GM12891 (cell line): ENCODE results near the gene NISCH.

Experiments
- DNase-seq: peaks from one replicate; pipeline ENCODE4 v3.0.0; 2011; ENCODE audit warnings: low spot score; ENCODE audit not compliant: insufficient read length
- FAIRE-seq: peaks from 2 replicates; lab custom pipeline; 2011; peaks lifted over from hg19 to GRCh38; lab: Jason Lieb, UNC
- PAX5 ChIP-seq: IDR thresholded peaks from 2 replicates; pipeline ENCODE4 v1.6.1; 2011; ENCODE audit warnings: low read length, moderate library complexity, mild to moderate bottlenecking; ENCODE audit not compliant: insufficient read depth, severe bottlenecking
- POLR2A ChIP-seq: IDR thresholded peaks from 2 replicates; pipeline ENCODE4 v1.6.1; 2011; ENCODE audit warnings: low read depth, low read length, control low read depth
- POLR2AphosphoS5 ChIP-seq: IDR thresholded peaks from 2 replicates; pipeline ENCODE4 v1.6.1; 2011; ENCODE audit warnings: low read depth, low read length, control low read depth
- POU2F2 ChIP-seq: IDR thresholded peaks from 2 replicates; pipeline ENCODE4 v1.6.1; 2011; ENCODE audit warnings: low read depth, mild to moderate bottlenecking, control low read depth, low read length, moderate library complexity
- SPI1 ChIP-seq: IDR thresholded peaks from 2 replicates; pipeline ENCODE4 v1.6.1; 2011; ENCODE audit warnings: low read depth, low read length, control low read depth
- TAF1 ChIP-seq: IDR thresholded peaks from 2 replicates; pipeline ENCODE4 v1.6.1; 2011; ENCODE audit warnings: low read depth, low read length, control low read depth

NISCH gene

GRCh38 chr3:52479037-52479876, 23.9 kb downstream of the NISCH start:
- TF ChIP-seq POLR2AphosphoS5 (no peak), PAX5 (no peak), POU2F2 (no peak), TAF1 (no peak), POLR2A (no peak), SPI1 (no peak)
- FAIRE-seq (no peak), DNase-seq (no peak)

DNA sequence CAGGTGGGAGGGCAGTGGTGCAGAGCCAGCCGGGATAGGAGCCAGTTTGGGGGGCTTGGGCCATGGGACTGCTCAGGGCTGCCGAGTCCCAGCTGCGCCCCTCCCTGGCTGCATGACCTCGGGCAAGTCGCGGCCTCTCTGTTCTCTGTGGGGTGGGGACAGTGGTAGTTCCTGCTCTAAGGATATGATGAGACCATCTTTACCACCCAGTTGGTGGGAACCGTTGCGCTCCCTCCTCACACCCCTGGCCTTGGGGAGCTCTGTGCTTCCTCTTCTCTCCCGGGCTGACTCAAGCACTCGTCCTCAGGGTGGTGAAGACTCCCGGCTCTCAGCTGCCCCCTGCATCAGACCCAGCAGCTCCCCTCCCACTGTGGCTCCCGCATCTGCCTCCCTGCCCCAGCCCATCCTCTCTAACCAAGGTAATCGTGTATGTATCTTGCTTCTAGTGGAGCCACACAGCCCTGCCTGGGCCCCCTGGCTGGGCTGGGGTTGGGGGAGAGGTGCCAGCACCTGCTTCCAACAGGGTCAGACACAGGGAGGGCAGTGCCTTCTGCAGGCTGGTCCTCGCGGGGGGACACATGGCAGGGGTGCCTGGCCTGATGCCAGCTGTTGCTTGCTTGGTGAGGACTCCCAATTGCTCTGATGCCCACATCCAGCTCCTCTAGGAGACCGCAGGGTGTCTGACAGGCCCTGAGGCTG, 24.6 kb downstream of the NISCH start:
- no peak for TF ChIP-seq POLR2A
- no peak for TF ChIP-seq SPI1
- no peak for TF ChIP-seq TAF1
- no peak for TF ChIP-seq POU2F2
- no peak for TF ChIP-seq POLR2AphosphoS5
- TF ChIP-seq PAX5: no peak
- no peak for DNase-seq
- no peak for FAIRE-seq

DNA sequence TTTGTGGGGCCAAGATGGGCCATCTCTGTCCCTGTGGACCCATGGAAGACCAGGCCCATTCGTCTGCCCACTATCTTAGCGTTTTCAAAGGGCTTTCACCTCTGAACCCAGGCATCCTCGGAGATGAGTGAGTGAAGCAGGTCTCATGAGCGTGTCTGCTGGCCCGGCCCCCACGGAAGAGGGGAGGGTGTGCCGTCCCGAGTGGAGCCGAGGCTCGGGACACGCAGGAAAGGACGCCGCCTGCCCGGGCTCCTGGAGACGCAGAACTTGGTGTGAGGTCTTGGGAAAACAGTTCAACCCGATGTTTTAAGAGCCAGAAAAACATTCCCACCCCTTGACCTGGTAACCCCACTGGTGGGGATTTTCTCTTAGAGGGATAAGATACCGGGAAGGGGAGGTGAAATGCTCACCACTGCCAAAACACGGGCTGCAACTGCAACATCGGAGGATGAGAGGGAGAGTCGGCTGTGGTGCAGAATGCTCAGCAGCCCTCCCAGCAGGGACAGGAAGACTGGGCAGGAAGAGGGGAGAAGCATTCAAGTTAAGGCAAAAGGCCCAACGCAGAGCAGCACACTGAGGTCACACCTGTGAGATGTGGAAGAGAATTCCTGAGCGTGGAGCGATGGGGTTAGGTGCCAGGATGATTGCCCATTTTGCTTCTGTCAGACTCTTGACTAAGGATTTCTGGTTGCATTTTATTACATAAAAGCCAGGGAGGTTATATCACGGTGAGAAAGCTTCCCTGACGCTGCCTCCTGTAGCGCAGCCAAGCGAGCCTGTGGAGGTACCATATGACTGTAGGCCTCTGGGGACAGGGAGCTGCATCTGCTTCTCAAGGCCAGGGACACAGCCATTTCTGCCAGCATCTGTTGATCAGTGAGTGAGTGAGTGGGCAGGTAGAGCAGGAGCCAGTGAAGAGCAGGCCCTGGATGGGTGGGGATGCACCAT, 25.6 kb downstream of the NISCH start:
- no peak for FAIRE-seq
- no peak for TF ChIP-seq POLR2AphosphoS5
- TF ChIP-seq PAX5: no peak
- TF ChIP-seq SPI1: no peak
- no peak for TF ChIP-seq POU2F2
- no peak for TF ChIP-seq POLR2A
- no peak for TF ChIP-seq TAF1
- DNase-seq: no peak

DNA sequence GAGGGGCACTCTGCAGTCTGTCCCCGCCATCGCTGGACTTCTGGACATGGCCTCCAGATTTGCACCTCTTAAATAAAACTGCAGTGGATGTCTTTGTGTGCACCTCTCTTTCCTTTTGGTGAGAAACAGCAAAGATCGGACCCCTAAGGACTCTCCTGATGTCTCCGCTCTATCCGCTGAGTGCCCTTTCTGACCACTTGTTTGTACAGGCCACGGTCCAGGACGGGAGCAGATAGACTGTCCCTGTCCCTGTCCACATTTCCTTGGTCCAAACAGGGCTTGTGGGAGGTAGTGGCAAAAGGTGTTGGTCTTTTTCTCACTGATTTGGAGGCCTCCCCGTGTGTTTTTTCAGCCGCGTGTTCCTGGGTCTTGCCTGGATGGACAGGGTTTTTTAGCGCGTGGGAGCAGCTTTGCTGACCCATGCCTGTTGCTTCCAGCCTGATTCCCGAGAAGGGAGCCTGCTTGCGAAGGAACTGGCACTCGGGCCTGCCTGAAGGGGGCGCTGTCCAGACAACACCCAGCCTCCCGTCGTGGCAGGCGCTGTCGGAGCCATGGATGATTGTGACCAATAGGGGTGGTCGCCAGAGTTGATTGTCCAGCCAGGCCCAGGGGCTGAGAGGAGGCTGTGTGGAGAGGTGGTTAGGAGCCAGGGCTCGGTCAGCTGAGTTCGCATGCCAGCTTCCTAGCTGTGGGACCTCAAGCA, 26.6 kb downstream of the NISCH start:
- TF ChIP-seq POLR2AphosphoS5 (no peak), TAF1 (no peak), PAX5 (no peak), POU2F2 (no peak), SPI1 (no peak), POLR2A (no peak)
- DNase-seq (no peak), FAIRE-seq (no peak)

DNA sequence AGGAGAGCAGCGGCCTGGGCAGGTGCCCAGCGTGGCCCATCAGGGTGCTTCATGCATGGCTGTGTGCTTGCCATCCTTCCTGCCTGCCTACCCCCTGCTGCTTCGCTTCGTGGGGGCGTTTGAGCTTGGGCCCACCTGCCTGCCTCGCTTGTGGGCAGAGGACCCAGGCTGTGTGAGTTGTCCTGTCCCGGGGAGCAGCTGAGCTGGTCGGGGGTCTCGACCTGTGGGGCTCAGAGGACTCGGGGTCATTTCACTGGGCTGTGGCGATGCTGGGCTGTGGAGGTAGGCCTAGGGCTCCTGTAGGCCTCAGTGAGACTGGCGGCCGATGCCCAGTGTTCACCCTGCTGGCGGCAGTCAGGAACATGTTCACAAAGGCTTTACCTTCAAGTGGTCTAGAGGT, 27.7 kb downstream of the NISCH start:
- DNase-seq: no peak
- TF ChIP-seq POLR2AphosphoS5 (no peak), POU2F2 (no peak), SPI1 (no peak), TAF1 (no peak), PAX5 (no peak), POLR2A (no peak)
- no peak for FAIRE-seq

DNA sequence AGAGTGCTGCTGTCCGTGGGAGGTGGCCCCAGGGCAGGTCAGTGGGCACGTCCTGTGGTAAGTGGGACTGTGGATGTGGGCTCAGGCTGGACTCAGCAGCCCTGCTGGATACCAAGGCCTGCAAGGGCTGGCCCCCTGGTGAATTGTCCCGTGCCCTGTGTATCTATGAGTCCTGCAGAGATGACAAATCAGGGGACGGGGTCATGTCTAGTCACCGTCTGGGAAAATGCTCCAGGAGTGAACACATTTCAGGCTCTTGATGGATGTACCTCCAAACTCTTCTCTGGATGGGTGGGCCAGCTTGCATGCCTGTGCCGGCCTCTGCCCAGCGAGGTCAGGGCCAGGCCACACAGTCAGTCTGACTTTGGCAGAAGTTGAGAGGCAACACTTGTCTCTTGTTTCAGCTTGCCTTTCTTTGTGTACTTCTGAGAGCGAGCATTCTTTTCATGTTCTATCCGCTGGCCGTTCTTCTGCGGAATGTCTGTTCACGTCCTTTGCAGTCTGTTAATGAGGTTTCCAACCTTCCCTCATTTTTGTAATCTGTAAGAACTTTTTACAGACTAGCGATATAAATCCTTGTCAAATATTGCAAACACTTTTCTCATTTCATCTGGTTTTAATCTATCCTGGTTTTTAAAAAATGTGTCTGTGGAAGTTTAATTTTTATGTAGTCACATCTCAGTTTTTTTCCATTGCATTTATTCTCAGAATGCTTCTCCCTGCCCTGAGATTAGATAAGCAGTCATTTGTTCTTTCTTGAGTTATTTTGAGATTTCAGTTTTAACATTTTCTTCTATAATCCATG, 28.4 kb downstream of the NISCH start:
- no peak for TF ChIP-seq TAF1
- no peak for TF ChIP-seq POLR2A
- TF ChIP-seq PAX5: no peak
- TF ChIP-seq SPI1: no peak
- TF ChIP-seq POLR2AphosphoS5: no peak
- TF ChIP-seq POU2F2: no peak
- no peak for FAIRE-seq
- no peak for DNase-seq

GRCh38 chr3:52484680-52485461, 29.5 kb downstream of the NISCH start:
- TF ChIP-seq POU2F2 (no peak), POLR2A (no peak), SPI1 (no peak), PAX5 (no peak)
- DNase-seq (no peak), FAIRE-seq (no peak)
